Neural cell (in vitro differentiated cells): ENCODE measurements around the gene SLC22A3. TPM values are rescaled to one million over a fixed set of nuclear protein-coding genes. Genes with fewer than 3 reads are reported as not detected.

Source experiments
- H2AFZ ChIP-seq: fragments of 200-600, 300-800 bp; sonication (generic), shearing (Covaris generic); 2 replicates; pipeline ENCODE4 v1.6.0; 2014; ENCODE audit warnings: low read depth, mild to moderate bottlenecking, antibody characterized with exemption, low read length, moderate library complexity
- H3F3A ChIP-seq: fragments of 200-600 bp; shearing (Covaris generic); 2 replicates; pipeline ENCODE4 v1.6.1; 2016; ENCODE audit warnings: mild to moderate bottlenecking, moderate library complexity, mixed read lengths, antibody characterized with exemption, low read length; ENCODE audit not compliant: insufficient read depth, poor library complexity, severe bottlenecking
- H3K27ac ChIP-seq: fragments of 200-600, 300-800 bp; sonication (generic), shearing (Covaris generic); 2 replicates; pipeline ENCODE4 v1.5.1; 2014; ENCODE audit warnings: mild to moderate bottlenecking, low read length, moderate library complexity
- H3K27me3 ChIP-seq: fragments of 300-800, 200-600 bp; sonication (generic), shearing (Covaris generic); 2 replicates; pipeline ENCODE4 v1.6.0; 2014; ENCODE audit warnings: mild to moderate bottlenecking, low read depth, low read length, moderate library complexity; ENCODE audit not compliant: insufficient read depth
- H3K36me3 ChIP-seq: fragments of 300-800, 200-600 bp; sonication (generic), shearing (Covaris generic); 2 replicates; pipeline ENCODE4 v1.5.1; 2014; ENCODE audit warnings: mild to moderate bottlenecking, antibody characterized with exemption, low read length, moderate library complexity; ENCODE audit not compliant: insufficient read depth
- H3K4me2 ChIP-seq: fragments of 300-800, 200-600 bp; sonication (generic), shearing (Covaris generic); 2 replicates; pipeline ENCODE4 v1.6.0; 2014; ENCODE audit warnings: mild to moderate bottlenecking, low read length
- H3K4me3 ChIP-seq: fragments of 300-800, 200-600 bp; sonication (generic), shearing (Covaris generic); 2 replicates; pipeline ENCODE4 v1.5.1; 2014; ENCODE audit warnings: mild to moderate bottlenecking, low read length, moderate library complexity
- H3K79me2 ChIP-seq: fragments of 200-600 bp; shearing (Covaris generic); replicated peaks from 2 replicates; pipeline ENCODE4 v1.6.0; 2014; ENCODE audit warnings: mild to moderate bottlenecking, low read length, moderate library complexity; ENCODE audit not compliant: insufficient read depth
- H3K9ac ChIP-seq: fragments of 300-800, 200-600 bp; sonication (generic), shearing (Covaris generic); 2 replicates; pipeline ENCODE4 v1.6.1; 2016; ENCODE audit warnings: mild to moderate bottlenecking, low read length, mixed read lengths
- H3K9me2 ChIP-seq: fragments of 200-600 bp; shearing (Covaris generic); 2 replicates; pipeline ENCODE4 v1.6.1; 2016; ENCODE audit warnings: mild to moderate bottlenecking, low read length, mixed read lengths; ENCODE audit not compliant: insufficient read depth
- H3K9me3 ChIP-seq: fragments of 200-600, 300-800 bp; sonication (generic), shearing (Covaris generic); 2 replicates; pipeline ENCODE4 v1.6.1; 2016; ENCODE audit warnings: mild to moderate bottlenecking, mixed run types, low read length, moderate library complexity, mixed read lengths
- H4K20me1 ChIP-seq: fragments of 200-600 bp; shearing (Covaris generic); 2 replicates; pipeline ENCODE4 v1.6.1; 2016; ENCODE audit warnings: mild to moderate bottlenecking, mixed run types; ENCODE audit not compliant: insufficient read depth
- CTCF ChIP-seq: fragments of 450-650 bp; IDR thresholded peaks from 2 replicates; pipeline ENCODE4 v1.5.1; 2014; ENCODE audit warnings: antibody characterized with exemption, mild to moderate bottlenecking, moderate library complexity; ENCODE audit not compliant: poor library complexity, severe bottlenecking
- EP300 ChIP-seq: fragments of 450-650 bp; conservative IDR thresholded peaks from 2 replicates; pipeline ENCODE4 v1.6.1; 2014; ENCODE audit warnings: antibody characterized with exemption, mild to moderate bottlenecking, moderate library complexity; ENCODE audit not compliant: poor library complexity, severe bottlenecking
- EZH2 ChIP-seq: fragments of 200-600, 300-800 bp; shearing (Covaris generic), sonication (generic); IDR thresholded peaks from 2 replicates; pipeline ENCODE4 v1.6.1; 2014; ENCODE audit warnings: antibody characterized with exemption, low read length, borderline replicate concordance, mild to moderate bottlenecking; ENCODE audit not compliant: insufficient read depth, poor library complexity, severe bottlenecking
- MXI1 ChIP-seq: fragments of 450-650 bp; conservative IDR thresholded peaks from 2 replicates; pipeline ENCODE4 v1.6.1; 2014; ENCODE audit warnings: antibody characterized with exemption, mild to moderate bottlenecking; ENCODE audit not compliant: poor library complexity, severe bottlenecking
- POLR2AphosphoS5 ChIP-seq: IDR thresholded peaks from 2 replicates; pipeline ENCODE4 v1.6.1; 2012
- RAD21 ChIP-seq: fragments of 450-650 bp; conservative IDR thresholded peaks from 2 replicates; pipeline ENCODE4 v1.6.1; 2014; ENCODE audit warnings: antibody characterized with exemption, mild to moderate bottlenecking, moderate library complexity
- SMC3 ChIP-seq: fragments of 450-650 bp; conservative IDR thresholded peaks from 2 replicates; pipeline ENCODE4 v1.6.1; 2014; ENCODE audit warnings: antibody characterized with exemption, mild to moderate bottlenecking, moderate library complexity; ENCODE audit not compliant: poor library complexity
- TAF1 ChIP-seq: IDR thresholded peaks from 2 replicates; pipeline ENCODE4 v1.6.1; 2012; ENCODE audit warnings: low read depth
- polyA plus RNA-seq: library from polyadenylated mRNA; depleted of rRNA; stranded (reverse); fragments of >200 nt; gene quantifications from 2 replicates; pipeline ENCODE4 v1.2.3, GENCODE V29; 2014
- TF ChIP-seq, protein P1 (sequence below): IDR thresholded peaks from 2 replicates; pipeline ENCODE4 v1.6.1; 2012; ENCODE audit warnings: borderline replicate concordance

Gene SLC22A3
- polyA plus RNA-seq, 1 donor from 2014 or later, result not detected

- no peak overlapping the region for H2AFZ ChIP-seq
- H3K4me2 ChIP-seq, result no peak overlapping the region
- no peaks in the 10 kb centered on the region for H3K79me2 ChIP-seq
- H3K36me3 ChIP-seq, result no peaks in the 10 kb centered on the region
- H3F3A ChIP-seq, result no peaks in the 10 kb centered on the region
- H4K20me1 ChIP-seq, result no peaks in the 10 kb centered on the region
- no peaks in the 10 kb centered on the region for H3K9me2 ChIP-seq
- H3K4me3 ChIP-seq, result no peak overlapping the region
- H3K9me3 ChIP-seq, result no peaks in the 10 kb centered on the region
- H3K9ac ChIP-seq, result no peak overlapping the region
- TF ChIP-seq MXI1 (no peak), EP300 (no peak), EZH2 (no peak), CTCF (no peak), POLR2AphosphoS5 (no peak), SMC3 (no peak), TAF1 (no peak), RAD21 (no peak)
- TF ChIP-seq, protein P1, sequence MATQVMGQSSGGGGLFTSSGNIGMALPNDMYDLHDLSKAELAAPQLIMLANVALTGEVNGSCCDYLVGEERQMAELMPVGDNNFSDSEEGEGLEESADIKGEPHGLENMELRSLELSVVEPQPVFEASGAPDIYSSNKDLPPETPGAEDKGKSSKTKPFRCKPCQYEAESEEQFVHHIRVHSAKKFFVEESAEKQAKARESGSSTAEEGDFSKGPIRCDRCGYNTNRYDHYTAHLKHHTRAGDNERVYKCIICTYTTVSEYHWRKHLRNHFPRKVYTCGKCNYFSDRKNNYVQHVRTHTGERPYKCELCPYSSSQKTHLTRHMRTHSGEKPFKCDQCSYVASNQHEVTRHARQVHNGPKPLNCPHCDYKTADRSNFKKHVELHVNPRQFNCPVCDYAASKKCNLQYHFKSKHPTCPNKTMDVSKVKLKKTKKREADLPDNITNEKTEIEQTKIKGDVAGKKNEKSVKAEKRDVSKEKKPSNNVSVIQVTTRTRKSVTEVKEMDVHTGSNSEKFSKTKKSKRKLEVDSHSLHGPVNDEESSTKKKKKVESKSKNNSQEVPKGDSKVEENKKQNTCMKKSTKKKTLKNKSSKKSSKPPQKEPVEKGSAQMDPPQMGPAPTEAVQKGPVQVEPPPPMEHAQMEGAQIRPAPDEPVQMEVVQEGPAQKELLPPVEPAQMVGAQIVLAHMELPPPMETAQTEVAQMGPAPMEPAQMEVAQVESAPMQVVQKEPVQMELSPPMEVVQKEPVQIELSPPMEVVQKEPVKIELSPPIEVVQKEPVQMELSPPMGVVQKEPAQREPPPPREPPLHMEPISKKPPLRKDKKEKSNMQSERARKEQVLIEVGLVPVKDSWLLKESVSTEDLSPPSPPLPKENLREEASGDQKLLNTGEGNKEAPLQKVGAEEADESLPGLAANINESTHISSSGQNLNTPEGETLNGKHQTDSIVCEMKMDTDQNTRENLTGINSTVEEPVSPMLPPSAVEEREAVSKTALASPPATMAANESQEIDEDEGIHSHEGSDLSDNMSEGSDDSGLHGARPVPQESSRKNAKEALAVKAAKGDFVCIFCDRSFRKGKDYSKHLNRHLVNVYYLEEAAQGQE, result no peak
- no peak overlapping the region for H3K27ac ChIP-seq
- H3K27me3 ChIP-seq, result no peaks in the 10 kb centered on the region
These were observed 47.0 kb downstream of the SLC22A3 start for GRCh38 chr6:160395187-160395586.

DNA sequence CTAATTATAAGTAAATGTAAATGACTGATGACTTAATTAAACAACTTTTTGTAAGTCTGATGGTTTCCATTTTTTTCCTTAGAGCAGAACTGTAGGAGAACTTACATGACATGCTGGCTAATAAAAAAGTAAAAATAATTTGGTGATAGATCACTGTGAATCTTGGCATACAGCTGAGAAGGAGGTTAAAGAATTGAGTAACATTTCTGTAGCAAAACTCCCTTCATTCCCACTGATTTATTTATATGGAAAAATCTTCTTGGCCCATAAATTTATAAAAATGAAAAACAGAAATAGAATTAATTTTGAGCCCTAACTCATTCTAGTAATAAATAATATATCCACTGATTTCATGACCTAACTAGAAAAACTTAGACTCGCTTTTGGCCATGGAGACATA lies 48.1 kb downstream of the SLC22A3 start:
- Histone ChIP-seq H3K4me2 (no peak overlapping the region), H3K27me3 (no peaks in the 10 kb centered on the region), H3K79me2 (no peaks in the 10 kb centered on the region), H3K4me3 (no peak overlapping the region), H3K9me3 (no peaks in the 10 kb centered on the region), H3K9ac (no peak overlapping the region), H4K20me1 (no peaks in the 10 kb centered on the region), H3F3A (no peaks in the 10 kb centered on the region), H3K27ac (no peak overlapping the region), H2AFZ (no peak overlapping the region), H3K36me3 (no peaks in the 10 kb centered on the region), H3K9me2 (no peaks in the 10 kb centered on the region)
- no peak for TF ChIP-seq MXI1
- TF ChIP-seq CTCF, result no peak
- no peak for TF ChIP-seq RAD21
- no peak for TF ChIP-seq EZH2
- no peak for TF ChIP-seq TAF1
- no peak for TF ChIP-seq EP300
- TF ChIP-seq POLR2AphosphoS5, result no peak
- TF ChIP-seq SMC3, result no peak
- TF ChIP-seq, protein P1, result no peak
